Astrocyte (in vitro differentiated cells and primary cell): Measurements from ENCODE around the gene GPHN. TPM values are rescaled to one million over a fixed set of nuclear protein-coding genes. Genes with fewer than 3 reads are reported as not detected.

Experiments
- DNase-seq: peaks from one replicate; pipeline ENCODE4 v3.0.0-alpha.2; 2010; ENCODE audit warnings: low read depth
- FAIRE-seq: peaks from 2 replicates; lab custom pipeline; 2011; peaks lifted over from hg19 to GRCh38; lab: Jason Lieb, UNC
- H2AFZ ChIP-seq: 2 replicates; pipeline ENCODE4 v1.6.0; 2012; ENCODE audit warnings: low read depth, low read length, inconsistent platforms
- H3K27ac ChIP-seq: 2 replicates; pipeline ENCODE4 v1.5.1; 2011; ENCODE audit warnings: low read depth, low read length, inconsistent platforms
- H3K27me3 ChIP-seq: 2 replicates; pipeline ENCODE4 v1.6.0; 2011; ENCODE audit warnings: low read length, inconsistent platforms; ENCODE audit not compliant: insufficient read depth
- H3K36me3 ChIP-seq: 2 replicates; pipeline ENCODE4 v1.5.1; 2011; ENCODE audit warnings: low read length, inconsistent platforms; ENCODE audit not compliant: insufficient read depth
- H3K4me1 ChIP-seq: 2 replicates; pipeline ENCODE4 v1.5.1; 2011; ENCODE audit warnings: low read length, inconsistent platforms; ENCODE audit not compliant: insufficient read depth
- H3K4me2 ChIP-seq: 2 replicates; pipeline ENCODE4 v1.6.0; 2012; ENCODE audit warnings: low read length, inconsistent platforms
- H3K4me3 ChIP-seq: 2 replicates; pipeline ENCODE4 v1.5.1; 2011; ENCODE audit warnings: low read depth, mild to moderate bottlenecking, low read length, inconsistent platforms; ENCODE audit not compliant: insufficient read depth
- H3K79me2 ChIP-seq: 2 replicates; pipeline ENCODE4 v1.6.0; 2012; ENCODE audit warnings: mild to moderate bottlenecking, low read length, inconsistent platforms; ENCODE audit not compliant: insufficient read depth
- H3K9ac ChIP-seq: 2 replicates; pipeline ENCODE4 v1.6.0; 2012; ENCODE audit warnings: mild to moderate bottlenecking, low read length, inconsistent platforms
- H3K9me3 ChIP-seq: 2 replicates; pipeline ENCODE4 v1.5.1; 2012; ENCODE audit warnings: low read depth, mild to moderate bottlenecking, low read length, inconsistent platforms; ENCODE audit not compliant: insufficient read depth
- H4K20me1 ChIP-seq: 2 replicates; pipeline ENCODE4 v1.6.0; 2012; ENCODE audit warnings: low read length, inconsistent platforms; ENCODE audit not compliant: insufficient read depth
- H3K27ac Mint-ChIP-seq: one replicate; pipeline ENCODE4 v1.8.0; 2021; ENCODE audit warnings: mild to moderate bottlenecking, mixed read lengths; ENCODE audit not compliant: unreplicated experiment
- H3K27me3 Mint-ChIP-seq: one replicate; pipeline ENCODE4 v1.8.0; 2021; ENCODE audit warnings: low read depth, mixed read lengths; ENCODE audit not compliant: unreplicated experiment
- H3K36me3 Mint-ChIP-seq: one replicate; pipeline ENCODE4 v1.8.0; 2021; ENCODE audit warnings: low read depth, mixed read lengths; ENCODE audit not compliant: unreplicated experiment
- H3K4me1 Mint-ChIP-seq: one replicate; pipeline ENCODE4 v1.8.0; 2021; ENCODE audit warnings: low read depth, mixed read lengths; ENCODE audit not compliant: unreplicated experiment
- H3K4me3 Mint-ChIP-seq: one replicate; pipeline ENCODE4 v1.8.0; 2021; ENCODE audit warnings: mild to moderate bottlenecking, moderate library complexity, mixed read lengths; ENCODE audit not compliant: unreplicated experiment
- H3K9me3 Mint-ChIP-seq: one replicate; pipeline ENCODE4 v1.8.0; 2021; ENCODE audit warnings: mild to moderate bottlenecking, mixed read lengths; ENCODE audit not compliant: unreplicated experiment
- EZH2 ChIP-seq: IDR thresholded peaks from 2 replicates; pipeline ENCODE4 v1.6.1; 2012; ENCODE audit warnings: mild to moderate bottlenecking, low read length, inconsistent platforms; ENCODE audit not compliant: insufficient read depth
- total RNA-seq: library from RNA; stranded (reverse); gene quantifications from 2 replicates; pipeline ENCODE4 v1.2.1, GENCODE V29; 2021
- TF ChIP-seq, protein P1 (sequence below): IDR thresholded peaks from 2 replicates; pipeline ENCODE4 v1.5.1; 2011; ENCODE audit warnings: low read depth, mild to moderate bottlenecking, inconsistent platforms, low read length, moderate library complexity; ENCODE audit not compliant: insufficient read depth

GPHN gene
- total RNA-seq, 1 donor from 2014 or later = 6.9 TPM

DNA sequence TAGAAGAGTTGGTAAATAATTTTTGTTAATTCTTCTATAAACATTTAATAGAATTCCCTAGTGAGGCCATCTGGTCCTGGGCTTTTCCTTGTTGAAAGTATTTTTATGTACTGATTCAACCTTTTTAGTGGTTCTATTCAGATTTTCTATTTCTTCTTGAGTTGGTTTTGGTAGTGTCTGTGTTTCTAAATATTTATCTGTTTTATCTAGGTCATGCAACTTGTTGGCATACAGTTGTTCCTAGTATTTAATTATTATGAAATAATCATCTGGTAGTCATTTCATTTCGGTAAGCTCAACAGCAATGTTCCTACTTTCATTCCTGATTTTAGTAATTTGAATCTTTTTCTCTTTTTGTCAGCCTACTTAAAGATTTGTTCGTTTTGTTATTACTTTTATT is 447.2 kb downstream of the GPHN start:
- Histone ChIP-seq H2AFZ (no peak overlapping the region), H3K9me3 (no peaks in the 10 kb centered on the region), H3K4me3 (no peak overlapping the region), H4K20me1 (no peaks in the 10 kb centered on the region), H3K27me3 (no peaks in the 10 kb centered on the region), H3K27ac (no peak overlapping the region), H3K4me1 (no peaks in the 10 kb centered on the region), H3K36me3 (no peaks in the 10 kb centered on the region), H3K9ac (no peak overlapping the region), H3K4me2 (no peak overlapping the region), H3K79me2 (no peaks in the 10 kb centered on the region)
- Mint-ChIP-seq H3K36me3 (peaks cover 4% of the 10 kb centered on the region), H3K4me1 (no peaks in the 10 kb centered on the region), H3K27ac (no peak overlapping the region), H3K27me3 (no peaks in the 10 kb centered on the region), H3K4me3 (no peak overlapping the region), H3K9me3 (peaks cover 14% of the 10 kb centered on the region)
- FAIRE-seq (no peak), DNase-seq (no peak)
- TF ChIP-seq, protein P1, sequence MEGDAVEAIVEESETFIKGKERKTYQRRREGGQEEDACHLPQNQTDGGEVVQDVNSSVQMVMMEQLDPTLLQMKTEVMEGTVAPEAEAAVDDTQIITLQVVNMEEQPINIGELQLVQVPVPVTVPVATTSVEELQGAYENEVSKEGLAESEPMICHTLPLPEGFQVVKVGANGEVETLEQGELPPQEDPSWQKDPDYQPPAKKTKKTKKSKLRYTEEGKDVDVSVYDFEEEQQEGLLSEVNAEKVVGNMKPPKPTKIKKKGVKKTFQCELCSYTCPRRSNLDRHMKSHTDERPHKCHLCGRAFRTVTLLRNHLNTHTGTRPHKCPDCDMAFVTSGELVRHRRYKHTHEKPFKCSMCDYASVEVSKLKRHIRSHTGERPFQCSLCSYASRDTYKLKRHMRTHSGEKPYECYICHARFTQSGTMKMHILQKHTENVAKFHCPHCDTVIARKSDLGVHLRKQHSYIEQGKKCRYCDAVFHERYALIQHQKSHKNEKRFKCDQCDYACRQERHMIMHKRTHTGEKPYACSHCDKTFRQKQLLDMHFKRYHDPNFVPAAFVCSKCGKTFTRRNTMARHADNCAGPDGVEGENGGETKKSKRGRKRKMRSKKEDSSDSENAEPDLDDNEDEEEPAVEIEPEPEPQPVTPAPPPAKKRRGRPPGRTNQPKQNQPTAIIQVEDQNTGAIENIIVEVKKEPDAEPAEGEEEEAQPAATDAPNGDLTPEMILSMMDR = no peak
- TF ChIP-seq EZH2 = no peak

DNA sequence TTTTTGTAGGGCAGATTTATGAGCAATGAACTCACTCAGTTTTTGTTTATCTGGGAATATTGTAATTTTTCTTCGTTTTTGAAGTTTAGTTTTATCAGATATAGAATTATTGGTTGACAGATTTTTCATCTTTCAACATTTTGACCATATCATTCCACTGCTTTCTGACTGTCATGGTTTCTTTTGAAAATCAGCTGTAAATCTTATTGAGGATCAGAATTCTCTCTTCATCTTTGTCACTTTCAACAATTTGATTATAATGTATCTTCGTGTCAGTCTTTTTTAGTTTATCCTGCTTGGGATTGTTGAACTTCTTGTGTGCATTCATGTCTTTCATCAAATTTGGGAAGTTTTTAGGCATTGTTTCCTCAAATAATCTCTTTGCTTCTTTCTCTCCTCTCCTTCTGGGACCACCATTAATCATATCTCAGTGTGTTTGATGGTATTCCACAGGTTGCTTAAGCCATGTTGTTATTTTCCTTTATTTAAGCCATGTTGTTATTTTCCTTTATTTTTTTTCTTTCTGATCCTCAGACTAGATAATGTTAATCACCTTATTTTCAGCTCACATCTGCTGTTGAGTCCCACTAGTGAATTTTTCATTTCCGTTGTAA is 451.6 kb downstream of the GPHN start:
- Histone ChIP-seq H3K9ac (no peak overlapping the region), H3K4me3 (no peak overlapping the region), H3K27me3 (no peaks in the 10 kb centered on the region), H3K4me2 (no peak overlapping the region), H4K20me1 (no peaks in the 10 kb centered on the region), H3K27ac (no peak overlapping the region), H3K79me2 (no peaks in the 10 kb centered on the region), H3K9me3 (no peaks in the 10 kb centered on the region), H3K36me3 (no peaks in the 10 kb centered on the region), H2AFZ (no peak overlapping the region), H3K4me1 (no peaks in the 10 kb centered on the region)
- TF ChIP-seq, protein P1 = no peak
- no peak for TF ChIP-seq EZH2
- H3K27me3 Mint-ChIP-seq = no peaks in the 10 kb centered on the region
- no peak overlapping the region for H3K27ac Mint-ChIP-seq
- no peaks in the 10 kb centered on the region for H3K4me1 Mint-ChIP-seq
- FAIRE-seq (no peak), DNase-seq (no peak)
- H3K9me3 Mint-ChIP-seq = peaks cover 12% of the 10 kb centered on the region
- H3K4me3 Mint-ChIP-seq = no peak overlapping the region
- peaks cover 4% of the 10 kb centered on the region for H3K36me3 Mint-ChIP-seq

DNA sequence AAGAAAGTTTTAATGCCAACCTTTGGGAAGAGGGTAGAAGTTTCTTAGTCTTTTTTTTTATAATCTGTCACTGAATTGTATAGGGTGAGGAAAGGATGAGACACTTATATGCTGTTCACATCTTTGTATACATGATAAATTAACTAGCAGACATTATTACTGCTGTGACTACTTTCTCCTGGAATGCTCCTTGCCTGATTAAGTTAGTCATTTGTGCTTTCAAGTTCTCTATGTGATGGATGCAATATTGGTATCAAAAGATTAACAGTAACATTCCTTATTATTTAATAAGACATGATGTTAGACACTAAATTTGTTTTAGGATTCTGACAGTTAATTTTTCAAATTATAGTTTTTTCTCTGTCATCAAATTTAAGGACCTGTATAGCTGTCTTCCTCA is 457.9 kb downstream of the GPHN start:
- Histone ChIP-seq H4K20me1 (no peaks in the 10 kb centered on the region), H2AFZ (no peak overlapping the region), H3K4me1 (no peaks in the 10 kb centered on the region), H3K9me3 (no peaks in the 10 kb centered on the region), H3K4me3 (no peak overlapping the region), H3K4me2 (no peak overlapping the region), H3K9ac (no peak overlapping the region), H3K36me3 (no peaks in the 10 kb centered on the region), H3K27ac (no peak overlapping the region), H3K27me3 (no peaks in the 10 kb centered on the region), H3K79me2 (no peaks in the 10 kb centered on the region)
- FAIRE-seq = no peak
- no peaks in the 10 kb centered on the region for H3K36me3 Mint-ChIP-seq
- H3K27ac Mint-ChIP-seq = no peak overlapping the region
- no peaks in the 10 kb centered on the region for H3K9me3 Mint-ChIP-seq
- peaks cover 2% of the 10 kb centered on the region for H3K4me1 Mint-ChIP-seq
- peak; percentile 56 for DNase-seq
- H3K4me3 Mint-ChIP-seq = no peak overlapping the region
- H3K27me3 Mint-ChIP-seq = no peaks in the 10 kb centered on the region
- TF ChIP-seq, protein P1 = no peak
- TF ChIP-seq EZH2 = no peak
